GM13977 (cell line): ENCODE data around the gene PEX6.
A peak's percentile ranks its signal among the peaks of the same experiment; 100 is the strongest.

Experiments used
- DNase-seq: peaks from one replicate; pipeline ENCODE4 v3.0.0; 2012; ENCODE audit warnings: low spot score
- in situ Hi-C: fragments of 300-500 bp; cut with MboI; formaldehyde crosslinking; loops from one replicate; pipeline ENCODE4 v1.12.0; 2022; ENCODE audit warnings: low sequenced_read_pairs, low pct_unique_long_range_greater_than_20kb, mixed read lengths, inconsistent platforms; ENCODE audit not compliant: unreplicated experiment
- TF ChIP-seq, protein P1 (sequence below): IDR thresholded peaks from 2 replicates; pipeline ENCODE4 v1.5.1; 2012; ENCODE audit warnings: mild to moderate bottlenecking, control low read depth; ENCODE audit not compliant: insufficient read depth; ENCODE audit errors: extremely low read depth, missing control alignments

PEX6 gene

DNA sequence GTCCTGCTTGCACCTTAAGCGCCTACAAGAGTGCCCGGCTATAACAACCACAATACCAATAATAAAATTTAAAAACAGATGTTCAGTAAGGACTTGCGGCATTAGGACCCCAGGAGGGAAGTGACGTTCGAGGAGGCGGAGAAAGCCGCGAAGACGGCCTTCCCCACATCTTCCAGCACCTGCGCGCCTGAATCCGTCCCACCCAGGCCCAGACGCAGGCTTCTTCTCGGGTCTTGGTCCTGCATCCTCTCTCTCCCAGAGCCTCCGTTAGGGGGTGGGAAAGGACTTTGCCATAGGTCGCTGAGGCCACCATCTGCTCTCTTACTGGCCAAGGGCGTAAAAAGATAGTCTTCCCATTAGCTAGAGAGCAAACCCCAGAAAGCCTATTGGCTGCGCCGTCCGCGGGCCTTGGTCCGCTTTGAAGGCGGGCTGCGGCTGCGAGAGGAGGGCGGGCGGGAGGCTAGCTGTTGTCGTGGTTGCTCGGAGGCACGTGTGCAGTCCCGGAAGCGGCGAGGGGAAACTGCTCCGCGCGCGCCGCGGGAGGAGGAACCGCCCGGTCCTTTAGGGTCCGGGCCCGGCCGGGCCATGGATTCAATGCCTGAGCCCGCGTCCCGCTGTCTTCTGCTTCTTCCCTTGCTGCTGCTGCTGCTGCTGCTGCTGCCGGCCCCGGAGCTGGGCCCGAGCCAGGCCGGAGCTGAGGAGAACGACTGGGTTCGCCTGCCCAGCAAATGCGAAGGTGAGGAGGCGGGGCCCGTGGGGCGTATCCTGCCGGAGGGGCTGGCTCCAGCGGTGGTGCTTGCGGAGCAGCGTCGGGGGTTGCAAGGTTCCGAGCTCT, 49.8 kb downstream of the PEX6 start, which contains the start of gene CNPY3:
TSS of gene CNPY3 (plus strand) at position 495 of the 835 bp plus-strand sequence. CDS start at position 586, 91 bp downstream.
- DNase-seq: peak; percentile 92
- in situ Hi-C loops: no loop called here
- TF ChIP-seq, protein P1, sequence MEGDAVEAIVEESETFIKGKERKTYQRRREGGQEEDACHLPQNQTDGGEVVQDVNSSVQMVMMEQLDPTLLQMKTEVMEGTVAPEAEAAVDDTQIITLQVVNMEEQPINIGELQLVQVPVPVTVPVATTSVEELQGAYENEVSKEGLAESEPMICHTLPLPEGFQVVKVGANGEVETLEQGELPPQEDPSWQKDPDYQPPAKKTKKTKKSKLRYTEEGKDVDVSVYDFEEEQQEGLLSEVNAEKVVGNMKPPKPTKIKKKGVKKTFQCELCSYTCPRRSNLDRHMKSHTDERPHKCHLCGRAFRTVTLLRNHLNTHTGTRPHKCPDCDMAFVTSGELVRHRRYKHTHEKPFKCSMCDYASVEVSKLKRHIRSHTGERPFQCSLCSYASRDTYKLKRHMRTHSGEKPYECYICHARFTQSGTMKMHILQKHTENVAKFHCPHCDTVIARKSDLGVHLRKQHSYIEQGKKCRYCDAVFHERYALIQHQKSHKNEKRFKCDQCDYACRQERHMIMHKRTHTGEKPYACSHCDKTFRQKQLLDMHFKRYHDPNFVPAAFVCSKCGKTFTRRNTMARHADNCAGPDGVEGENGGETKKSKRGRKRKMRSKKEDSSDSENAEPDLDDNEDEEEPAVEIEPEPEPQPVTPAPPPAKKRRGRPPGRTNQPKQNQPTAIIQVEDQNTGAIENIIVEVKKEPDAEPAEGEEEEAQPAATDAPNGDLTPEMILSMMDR: no peak

DNA sequence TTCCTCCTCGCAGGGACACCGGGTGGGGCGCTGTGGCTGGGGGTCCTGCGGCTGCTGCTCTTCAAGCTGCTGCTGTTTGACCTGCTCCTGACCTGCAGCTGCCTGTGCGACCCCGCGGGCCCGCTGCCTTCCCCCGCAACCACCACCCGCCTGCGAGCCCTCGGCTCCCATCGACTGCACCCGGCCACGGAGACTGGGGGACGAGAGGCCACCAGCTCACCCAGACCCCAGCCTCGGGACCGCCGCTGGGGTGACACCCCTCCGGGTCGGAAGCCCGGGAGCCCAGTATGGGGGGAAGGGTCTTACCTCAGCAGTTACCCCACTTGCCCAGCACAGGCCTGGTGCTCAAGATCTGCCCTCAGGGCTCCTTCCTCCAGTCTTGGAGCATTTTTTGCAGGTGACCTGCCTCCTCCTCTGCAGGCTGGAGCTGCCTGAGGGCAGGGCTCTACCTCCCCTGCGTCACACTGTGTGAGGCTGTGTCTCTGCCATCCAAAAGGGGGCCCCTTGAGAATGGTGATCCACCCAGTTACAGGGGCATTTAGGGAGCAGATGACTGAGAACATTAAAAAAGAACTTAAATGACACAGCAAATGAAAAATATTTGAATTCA, 53.6 kb downstream of the PEX6 start:
- TF ChIP-seq, protein P1: no peak
- DNase-seq: no peak
- in situ Hi-C loops: no loop called here

DNA sequence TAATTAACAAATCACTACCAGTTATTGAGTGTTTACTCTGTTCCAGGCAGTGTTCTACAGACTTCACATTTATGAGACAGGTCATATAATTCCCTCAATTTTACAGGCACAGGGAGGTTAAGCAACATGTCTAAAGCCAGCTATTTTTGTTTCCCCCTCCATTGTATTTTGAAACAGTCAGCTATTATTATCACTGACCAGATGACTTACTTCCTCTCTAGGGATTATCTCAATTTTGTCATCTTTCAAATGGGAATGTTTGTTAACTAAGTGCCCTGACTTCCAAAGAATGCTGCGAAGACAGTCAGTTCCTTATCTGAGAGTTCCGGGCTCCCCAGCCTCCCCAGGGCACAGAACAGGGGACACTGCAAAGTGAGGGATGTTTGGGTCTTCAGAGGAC, 55.3 kb downstream of the PEX6 start:
- DNase-seq: no peak

DNA sequence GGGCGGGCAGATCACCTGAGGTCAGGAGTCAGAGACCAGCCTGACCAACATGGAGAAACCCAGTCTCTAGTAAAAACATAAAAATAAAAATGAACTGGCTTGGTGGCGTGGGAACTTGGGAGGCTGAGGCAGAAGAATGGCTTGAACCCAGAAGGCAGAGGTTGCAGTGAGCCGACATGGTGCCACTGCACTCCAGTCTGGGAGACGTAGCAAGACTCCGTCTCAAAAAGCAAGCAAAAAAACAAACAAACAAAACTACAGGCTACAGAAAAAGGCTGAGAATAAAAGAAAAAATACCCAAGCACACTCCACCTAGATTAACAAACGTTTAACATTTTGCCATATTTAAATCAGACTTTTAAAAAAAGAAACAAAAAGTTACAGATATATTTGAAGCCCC, 57.2 kb downstream of the PEX6 start:
- TF ChIP-seq, protein P1: no peak
- in situ Hi-C loops: no loop called here
- no peak for DNase-seq

More for the DNA sequence above, 55.3 kb downstream of the PEX6 start:
- in situ Hi-C loops: no loop called here
- TF ChIP-seq, protein P1: no peak

DNA sequence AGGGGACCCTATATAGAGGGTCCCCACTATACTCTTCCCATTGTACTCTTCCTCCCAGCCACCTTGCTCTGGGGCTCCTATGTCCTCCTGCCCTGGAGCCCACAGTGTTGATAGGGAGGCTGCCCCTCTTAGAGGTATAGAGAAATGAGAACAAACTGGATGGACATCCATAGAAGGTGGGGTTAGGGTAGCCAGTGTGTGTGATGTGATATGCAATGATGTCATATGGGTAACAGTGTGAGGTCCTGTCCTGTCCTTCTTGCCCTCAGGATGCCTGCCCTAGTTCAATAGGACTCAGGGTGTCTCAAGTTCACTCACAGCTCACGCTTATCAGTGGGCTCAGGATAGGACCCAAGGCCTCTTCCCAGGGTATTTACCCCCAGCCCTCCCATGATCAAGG, 62.7 kb downstream of the PEX6 start:
- DNase-seq: peak; percentile 10
- in situ Hi-C loops: no loop called here
- TF ChIP-seq, protein P1: no peak

DNA sequence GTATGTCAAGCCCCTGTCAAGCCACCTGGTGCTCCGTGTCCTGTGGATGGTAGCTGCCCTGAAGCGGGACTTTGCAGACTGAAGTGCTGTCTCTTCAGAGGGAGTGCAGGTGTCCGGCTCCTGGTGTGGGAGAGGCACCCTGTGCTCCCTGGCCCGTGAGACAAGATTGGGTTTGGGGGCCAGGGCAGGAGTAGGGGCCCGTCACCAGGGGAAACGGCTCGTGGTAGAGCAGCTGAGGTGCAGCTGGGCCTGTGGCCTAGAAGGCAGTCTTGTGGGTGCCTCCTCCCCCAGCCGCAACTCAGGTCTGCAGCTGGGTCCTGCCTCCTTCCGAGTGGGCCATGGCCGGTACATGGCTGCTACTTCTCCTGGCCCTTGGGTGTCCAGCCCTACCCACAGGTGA, 63.2 kb downstream of the PEX6 start, which contains the start of gene PTCRA:
TSS of gene PTCRA (plus strand) at position 322 of the 400 bp plus-strand sequence. CDS start at position 339, 17 bp downstream.
- in situ Hi-C loops: no loop called here
- TF ChIP-seq, protein P1: no peak
- peak; percentile 50 for DNase-seq
